GM23338 (cell line): Measurements from ENCODE around the gene KIF1A.

Experiments
- CREB1 ChIP-seq: fragments of 250-450 bp; sonication (Bioruptor Pico); IDR thresholded peaks from 2 replicates; pipeline ENCODE4 v1.5.0; 2020; ENCODE audit warnings: low read depth, mild to moderate bottlenecking, moderate library complexity
- EZH2 ChIP-seq: fragments of 200-600 bp; sonication (generic); IDR thresholded peaks from one replicate; pipeline ENCODE4 v1.8.0; 2017; ENCODE audit warnings: antibody characterized with exemption, mild to moderate bottlenecking, low read depth; ENCODE audit not compliant: unreplicated experiment
- EZH2phosphoT487 ChIP-seq: fragments of 200-600 bp; sonication (generic); IDR thresholded peaks from one replicate; pipeline ENCODE4 v1.8.1; 2018; ENCODE audit warnings: antibody characterized with exemption; ENCODE audit not compliant: unreplicated experiment
- POLR2AphosphoS5 ChIP-seq: IDR thresholded peaks from 2 replicates; pipeline ENCODE4 v1.6.1; 2016; ENCODE audit warnings: antibody characterized with exemption, low read depth
- TF ChIP-seq, protein P1 (sequence below), 2 experiments: fragments of 200-600 bp in 1 of 2; sonication (generic) in 1 of 2; conservative IDR thresholded peaks; 2 replicates each; pipeline versions ENCODE4 v1.5.1 to v1.6.1; 2016 to 2017; ENCODE audit warnings: antibody characterized with exemption in 2 of 2, low read depth in 2 of 2, mild to moderate bottlenecking in 2 of 2, moderate library complexity in 1 of 2
- TF ChIP-seq, protein P2 (sequence below): IDR thresholded peaks from one replicate; pipeline ENCODE4 v1.6.1; 2018; ENCODE audit warnings: antibody characterized with exemption; ENCODE audit not compliant: unreplicated experiment

DNA sequence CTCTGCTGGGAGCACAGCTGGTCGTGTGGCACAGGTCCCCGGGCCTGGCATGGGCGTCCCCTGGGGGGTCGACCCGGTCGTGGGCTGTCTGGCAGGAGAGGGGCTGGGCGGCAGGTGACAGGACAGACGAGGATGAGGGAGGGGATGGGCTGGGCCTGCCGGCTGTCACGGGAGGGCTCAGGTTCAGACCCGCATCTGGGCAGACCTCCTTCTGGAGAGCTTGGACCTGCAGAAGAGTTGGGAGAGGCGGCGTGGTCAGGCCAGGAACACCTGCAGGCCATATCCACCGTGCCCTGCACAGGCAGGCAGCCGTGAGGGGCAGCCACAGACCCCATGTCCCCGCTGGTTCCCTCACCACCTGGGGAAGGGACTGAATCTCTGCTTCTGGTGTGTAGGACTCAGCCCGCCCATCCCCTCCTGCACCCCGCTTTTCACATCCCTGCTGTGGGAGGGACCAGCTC is 102.8 kb downstream of the KIF1A start:
- TF ChIP-seq, protein P1, sequence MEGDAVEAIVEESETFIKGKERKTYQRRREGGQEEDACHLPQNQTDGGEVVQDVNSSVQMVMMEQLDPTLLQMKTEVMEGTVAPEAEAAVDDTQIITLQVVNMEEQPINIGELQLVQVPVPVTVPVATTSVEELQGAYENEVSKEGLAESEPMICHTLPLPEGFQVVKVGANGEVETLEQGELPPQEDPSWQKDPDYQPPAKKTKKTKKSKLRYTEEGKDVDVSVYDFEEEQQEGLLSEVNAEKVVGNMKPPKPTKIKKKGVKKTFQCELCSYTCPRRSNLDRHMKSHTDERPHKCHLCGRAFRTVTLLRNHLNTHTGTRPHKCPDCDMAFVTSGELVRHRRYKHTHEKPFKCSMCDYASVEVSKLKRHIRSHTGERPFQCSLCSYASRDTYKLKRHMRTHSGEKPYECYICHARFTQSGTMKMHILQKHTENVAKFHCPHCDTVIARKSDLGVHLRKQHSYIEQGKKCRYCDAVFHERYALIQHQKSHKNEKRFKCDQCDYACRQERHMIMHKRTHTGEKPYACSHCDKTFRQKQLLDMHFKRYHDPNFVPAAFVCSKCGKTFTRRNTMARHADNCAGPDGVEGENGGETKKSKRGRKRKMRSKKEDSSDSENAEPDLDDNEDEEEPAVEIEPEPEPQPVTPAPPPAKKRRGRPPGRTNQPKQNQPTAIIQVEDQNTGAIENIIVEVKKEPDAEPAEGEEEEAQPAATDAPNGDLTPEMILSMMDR (conservative IDR thresholded peaks at IDR 0.05; ENCODE audit: low read depth in 2 of 2), result no peak
- no peak for TF ChIP-seq POLR2AphosphoS5
- no peak for TF ChIP-seq EZH2
- TF ChIP-seq EZH2phosphoT487, result no peak
- no peak for TF ChIP-seq CREB1 (CRISPR knock-in tag)
- TF ChIP-seq, protein P2, sequence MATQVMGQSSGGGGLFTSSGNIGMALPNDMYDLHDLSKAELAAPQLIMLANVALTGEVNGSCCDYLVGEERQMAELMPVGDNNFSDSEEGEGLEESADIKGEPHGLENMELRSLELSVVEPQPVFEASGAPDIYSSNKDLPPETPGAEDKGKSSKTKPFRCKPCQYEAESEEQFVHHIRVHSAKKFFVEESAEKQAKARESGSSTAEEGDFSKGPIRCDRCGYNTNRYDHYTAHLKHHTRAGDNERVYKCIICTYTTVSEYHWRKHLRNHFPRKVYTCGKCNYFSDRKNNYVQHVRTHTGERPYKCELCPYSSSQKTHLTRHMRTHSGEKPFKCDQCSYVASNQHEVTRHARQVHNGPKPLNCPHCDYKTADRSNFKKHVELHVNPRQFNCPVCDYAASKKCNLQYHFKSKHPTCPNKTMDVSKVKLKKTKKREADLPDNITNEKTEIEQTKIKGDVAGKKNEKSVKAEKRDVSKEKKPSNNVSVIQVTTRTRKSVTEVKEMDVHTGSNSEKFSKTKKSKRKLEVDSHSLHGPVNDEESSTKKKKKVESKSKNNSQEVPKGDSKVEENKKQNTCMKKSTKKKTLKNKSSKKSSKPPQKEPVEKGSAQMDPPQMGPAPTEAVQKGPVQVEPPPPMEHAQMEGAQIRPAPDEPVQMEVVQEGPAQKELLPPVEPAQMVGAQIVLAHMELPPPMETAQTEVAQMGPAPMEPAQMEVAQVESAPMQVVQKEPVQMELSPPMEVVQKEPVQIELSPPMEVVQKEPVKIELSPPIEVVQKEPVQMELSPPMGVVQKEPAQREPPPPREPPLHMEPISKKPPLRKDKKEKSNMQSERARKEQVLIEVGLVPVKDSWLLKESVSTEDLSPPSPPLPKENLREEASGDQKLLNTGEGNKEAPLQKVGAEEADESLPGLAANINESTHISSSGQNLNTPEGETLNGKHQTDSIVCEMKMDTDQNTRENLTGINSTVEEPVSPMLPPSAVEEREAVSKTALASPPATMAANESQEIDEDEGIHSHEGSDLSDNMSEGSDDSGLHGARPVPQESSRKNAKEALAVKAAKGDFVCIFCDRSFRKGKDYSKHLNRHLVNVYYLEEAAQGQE, result no peak
